ENCODE measurements around the gene JCHAIN.
"Not testable (repeated sequence)": the region's sequence is repeated elsewhere in the genome, so short reads cannot be mapped to it uniquely, and the experiment has no call there.

JCHAIN gene

DNA sequence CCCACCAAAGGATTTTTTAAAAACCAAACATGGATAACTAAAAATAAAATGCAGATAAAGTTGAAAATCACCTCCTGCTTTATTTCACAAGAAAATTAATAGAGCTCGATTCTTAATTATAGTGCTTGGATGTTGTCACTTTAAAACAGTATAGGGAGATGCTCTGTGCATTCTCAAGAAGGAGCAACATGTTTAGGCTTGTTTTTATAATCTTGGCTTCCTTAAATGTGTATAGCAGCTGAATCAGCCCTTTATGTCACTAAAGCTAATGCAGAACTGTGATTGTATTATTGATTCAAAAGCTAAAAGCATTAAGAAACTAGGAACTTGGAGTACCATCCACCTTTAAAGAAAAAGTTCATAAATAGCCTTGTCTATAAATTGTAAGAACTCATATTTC, 35.0 kb upstream of the JCHAIN start:
- peak overlapping the region; percentile 96 for H3K27ac ChIP-seq (ENCODE audit: low read depth, low read length, poor library complexity, severe bottlenecking)

DNA sequence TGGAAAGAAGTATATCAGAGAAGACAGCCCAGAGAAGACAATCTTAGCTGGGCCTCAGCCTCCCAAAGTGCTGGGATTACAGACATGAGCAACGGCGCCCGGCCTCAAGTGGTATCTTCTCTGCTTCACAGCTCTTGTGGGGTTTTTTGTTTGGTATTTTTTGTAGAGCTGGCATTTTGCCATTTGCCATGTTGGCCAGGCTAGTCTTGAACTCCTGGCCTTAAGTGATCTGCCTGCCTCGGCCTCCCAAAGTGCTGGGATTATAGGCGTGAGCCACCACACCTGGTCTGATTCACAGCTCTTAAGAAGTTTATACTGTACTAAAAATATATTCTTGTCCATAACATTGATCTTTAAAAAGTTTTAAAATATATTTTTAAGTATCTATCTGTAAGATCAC, 34.4 kb upstream of the JCHAIN start:
- H3K27me3 ChIP-seq (ENCODE audit: insufficient read depth, low read length): no peaks in the 10 kb centered on the region
- no peaks in the 10 kb centered on the region for H3K36me3 ChIP-seq (ENCODE audit: insufficient read depth, low read length)
- no peak overlapping the region for H2AFZ ChIP-seq (ENCODE audit: low read length)
- no peak overlapping the region for H3K9ac ChIP-seq (ENCODE audit: low read length)
- no peaks in the 10 kb centered on the region for H3K9me3 ChIP-seq (ENCODE audit: low read length)
- TF ChIP-seq, protein P1, sequence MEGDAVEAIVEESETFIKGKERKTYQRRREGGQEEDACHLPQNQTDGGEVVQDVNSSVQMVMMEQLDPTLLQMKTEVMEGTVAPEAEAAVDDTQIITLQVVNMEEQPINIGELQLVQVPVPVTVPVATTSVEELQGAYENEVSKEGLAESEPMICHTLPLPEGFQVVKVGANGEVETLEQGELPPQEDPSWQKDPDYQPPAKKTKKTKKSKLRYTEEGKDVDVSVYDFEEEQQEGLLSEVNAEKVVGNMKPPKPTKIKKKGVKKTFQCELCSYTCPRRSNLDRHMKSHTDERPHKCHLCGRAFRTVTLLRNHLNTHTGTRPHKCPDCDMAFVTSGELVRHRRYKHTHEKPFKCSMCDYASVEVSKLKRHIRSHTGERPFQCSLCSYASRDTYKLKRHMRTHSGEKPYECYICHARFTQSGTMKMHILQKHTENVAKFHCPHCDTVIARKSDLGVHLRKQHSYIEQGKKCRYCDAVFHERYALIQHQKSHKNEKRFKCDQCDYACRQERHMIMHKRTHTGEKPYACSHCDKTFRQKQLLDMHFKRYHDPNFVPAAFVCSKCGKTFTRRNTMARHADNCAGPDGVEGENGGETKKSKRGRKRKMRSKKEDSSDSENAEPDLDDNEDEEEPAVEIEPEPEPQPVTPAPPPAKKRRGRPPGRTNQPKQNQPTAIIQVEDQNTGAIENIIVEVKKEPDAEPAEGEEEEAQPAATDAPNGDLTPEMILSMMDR (IDR thresholded peaks at IDR 0.05; ENCODE audit: low read length): no peak
- no peak for TF ChIP-seq EZH2 (IDR thresholded peaks at IDR 0.05; ENCODE audit: borderline replicate concordance, low read length)
- H3K27ac ChIP-seq (ENCODE audit: low read depth, low read length, poor library complexity, severe bottlenecking): peak overlapping the region; percentile 96
- H3K4me2 ChIP-seq (ENCODE audit: low read length): no peak overlapping the region
- no peaks in the 10 kb centered on the region for H3K9me2 ChIP-seq (ENCODE audit: low read depth, low read length)
- no peaks in the 10 kb centered on the region for H4K20me1 ChIP-seq (ENCODE audit: insufficient read depth, low read length)
- 0 out of 2 replicates have a peak, but pooled peaks cover 1% of the 10 kb centered on the region for H3K79me2 ChIP-seq (ENCODE audit: insufficient read depth, low read length)
- peaks cover 38% of the 10 kb centered on the region for H3K4me1 ChIP-seq (ENCODE audit: insufficient read depth, low read length, severe bottlenecking)
- H3K4me3 ChIP-seq (ENCODE audit: low read depth, low read length, poor library complexity, severe bottlenecking): no peak overlapping the region
- no peaks in the 10 kb centered on the region for H3F3A ChIP-seq (ENCODE audit: insufficient read depth, low read length)

More for the DNA sequence above, 35.0 kb upstream of the JCHAIN start:
- H3F3A ChIP-seq (ENCODE audit: insufficient read depth, low read length): no peaks in the 10 kb centered on the region
- no peaks in the 10 kb centered on the region for H3K9me2 ChIP-seq (ENCODE audit: low read depth, low read length)
- peaks cover 39% of the 10 kb centered on the region for H3K4me1 ChIP-seq (ENCODE audit: insufficient read depth, low read length, severe bottlenecking)
- peaks cover 7% of the 10 kb centered on the region; the same call in 1 of the 2 replicates for H3K79me2 ChIP-seq (ENCODE audit: insufficient read depth, low read length)
- H2AFZ ChIP-seq (ENCODE audit: low read length): no peak overlapping the region
- no peaks in the 10 kb centered on the region for H3K27me3 ChIP-seq (ENCODE audit: insufficient read depth, low read length)
- no peaks in the 10 kb centered on the region for H3K36me3 ChIP-seq (ENCODE audit: insufficient read depth, low read length)
- no peak overlapping the region for H3K4me2 ChIP-seq (ENCODE audit: low read length)
- H4K20me1 ChIP-seq (ENCODE audit: insufficient read depth, low read length): no peaks in the 10 kb centered on the region
- TF ChIP-seq EZH2 (IDR thresholded peaks at IDR 0.05; ENCODE audit: borderline replicate concordance, low read length): no peak
- TF ChIP-seq, protein P1 (IDR thresholded peaks at IDR 0.05; ENCODE audit: low read length): no peak
- H3K9ac ChIP-seq (ENCODE audit: low read length): no peak overlapping the region
- H3K9me3 ChIP-seq (ENCODE audit: low read length): no peaks in the 10 kb centered on the region
- H3K4me3 ChIP-seq (ENCODE audit: low read depth, low read length, poor library complexity, severe bottlenecking): no peak overlapping the region

DNA sequence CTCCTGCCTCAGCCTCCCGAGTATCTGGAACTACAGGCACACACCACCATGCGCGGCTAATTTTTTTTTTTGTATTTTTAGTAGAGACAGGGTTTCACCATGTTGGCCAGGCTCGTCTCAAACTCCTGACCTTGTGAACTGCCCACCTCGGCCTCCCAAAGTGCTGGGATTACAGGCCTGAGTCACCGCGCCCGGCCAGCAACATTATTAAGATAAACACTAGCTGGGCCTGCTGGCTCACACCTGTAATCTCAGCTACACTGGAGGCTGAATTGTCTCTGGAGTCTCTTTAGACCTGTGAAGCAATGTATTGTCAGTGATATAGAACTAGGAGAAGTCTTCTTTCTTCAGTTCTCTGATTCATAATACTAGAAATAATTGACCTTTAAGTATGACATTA, 32.1 kb upstream of the JCHAIN start:
- not testable (repeated sequence) for H3K4me3 ChIP-seq (ENCODE audit: low read depth, low read length, poor library complexity, severe bottlenecking); H3K27ac ChIP-seq (ENCODE audit: low read depth, low read length, poor library complexity, severe bottlenecking); H3K4me2 ChIP-seq (ENCODE audit: low read length); H3K27me3 ChIP-seq (ENCODE audit: insufficient read depth, low read length); H3K79me2 ChIP-seq (ENCODE audit: insufficient read depth, low read length); H3K9ac ChIP-seq (ENCODE audit: low read length); H2AFZ ChIP-seq (ENCODE audit: low read length); H3K9me2 ChIP-seq (ENCODE audit: low read depth, low read length); H3F3A ChIP-seq (ENCODE audit: insufficient read depth, low read length); H4K20me1 ChIP-seq (ENCODE audit: insufficient read depth, low read length); H3K9me3 ChIP-seq (ENCODE audit: low read length); H3K36me3 ChIP-seq (ENCODE audit: insufficient read depth, low read length)
- peaks cover 37% of the 10 kb centered on the region for H3K4me1 ChIP-seq (ENCODE audit: insufficient read depth, low read length, severe bottlenecking)

DNA sequence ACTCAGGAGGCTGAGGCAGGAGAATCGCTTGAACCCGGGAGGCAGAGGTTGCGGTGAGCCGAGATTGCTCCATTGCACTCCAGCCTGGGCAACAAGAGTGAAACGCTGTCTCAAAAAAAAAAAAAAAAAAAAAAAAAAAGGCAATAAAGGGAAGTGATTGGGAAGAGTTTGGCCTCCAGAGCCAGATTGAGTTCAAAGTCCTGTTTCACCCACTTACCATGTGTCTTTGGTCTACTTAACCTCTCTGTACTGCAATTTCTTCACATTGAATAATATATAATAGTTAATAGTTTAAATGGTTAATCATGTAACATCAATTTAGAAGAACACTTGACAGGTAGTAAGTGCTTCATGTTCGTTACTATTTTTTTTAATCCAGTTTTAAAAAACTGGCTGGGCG, 28.3 kb upstream of the JCHAIN start:
- H3K9me2 ChIP-seq (ENCODE audit: low read depth, low read length); H3K4me2 ChIP-seq (ENCODE audit: low read length); H3K9ac ChIP-seq (ENCODE audit: low read length); H3K27me3 ChIP-seq (ENCODE audit: insufficient read depth, low read length); H3K4me3 ChIP-seq (ENCODE audit: low read depth, low read length, poor library complexity, severe bottlenecking); H3K9me3 ChIP-seq (ENCODE audit: low read length); H3F3A ChIP-seq (ENCODE audit: insufficient read depth, low read length); H3K27ac ChIP-seq (ENCODE audit: low read depth, low read length, poor library complexity, severe bottlenecking); H4K20me1 ChIP-seq (ENCODE audit: insufficient read depth, low read length); H2AFZ ChIP-seq (ENCODE audit: low read length): not testable (repeated sequence)
- peaks cover 24% of the 10 kb centered on the region for H3K36me3 ChIP-seq (ENCODE audit: insufficient read depth, low read length)
- peaks cover 23% of the 10 kb centered on the region for H3K79me2 ChIP-seq (ENCODE audit: insufficient read depth, low read length)
- H3K4me1 ChIP-seq (ENCODE audit: insufficient read depth, low read length, severe bottlenecking): peaks cover 41% of the 10 kb centered on the region

Measured in OCI-LY1 (cell line).